Activated CD4-positive, CD25-positive, alpha-beta regulatory T cell (primary cell): ENCODE measurements around the gene PEX5L.

ENCODE experiments used
- DNase-seq, 4 experiments: peaks; one replicate each; lab custom pipeline; 2025; lab: John Stamatoyannopoulos, UW

PEX5L gene

DNA sequence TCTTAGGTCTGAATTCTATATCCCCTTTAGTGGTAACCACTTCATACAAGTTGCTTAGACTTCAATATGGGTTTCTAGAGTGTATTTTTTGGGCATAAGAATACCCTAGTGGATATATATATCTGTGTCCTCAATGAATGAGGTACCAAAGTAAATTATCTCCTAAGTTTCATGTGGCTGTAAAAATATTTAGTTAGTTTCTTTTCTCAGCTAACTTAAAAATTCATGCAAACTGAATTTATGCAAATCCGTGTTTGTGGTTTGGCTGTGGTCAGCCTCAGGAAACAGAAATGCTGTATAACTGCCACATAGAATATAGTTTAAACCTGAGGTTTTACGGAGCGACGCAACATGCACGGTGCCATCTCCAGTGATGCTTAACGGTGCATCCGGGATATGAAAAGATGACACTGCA lies 80.3 kb downstream of the PEX5L start:
- DNase-seq, result no peak

DNA sequence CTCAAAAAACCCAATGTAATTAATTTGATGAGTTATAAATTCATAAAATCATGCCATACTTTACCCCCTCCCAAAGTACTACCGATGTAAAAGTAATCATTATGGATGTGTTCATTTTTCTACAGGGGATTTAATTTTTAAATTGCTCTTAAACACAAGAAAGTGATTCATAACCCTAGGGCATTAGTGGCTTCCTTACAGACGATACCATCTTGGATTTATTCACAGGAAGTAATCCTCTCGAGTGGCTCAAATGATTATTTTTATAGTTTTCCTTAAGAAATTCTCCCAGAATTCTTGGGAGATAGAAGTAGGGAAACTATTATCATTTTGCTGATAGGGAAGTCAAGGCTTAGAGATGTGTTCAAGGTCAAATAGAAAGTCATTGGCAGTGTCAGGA lies 80.9 kb downstream of the PEX5L start:
- no peak for DNase-seq

DNA sequence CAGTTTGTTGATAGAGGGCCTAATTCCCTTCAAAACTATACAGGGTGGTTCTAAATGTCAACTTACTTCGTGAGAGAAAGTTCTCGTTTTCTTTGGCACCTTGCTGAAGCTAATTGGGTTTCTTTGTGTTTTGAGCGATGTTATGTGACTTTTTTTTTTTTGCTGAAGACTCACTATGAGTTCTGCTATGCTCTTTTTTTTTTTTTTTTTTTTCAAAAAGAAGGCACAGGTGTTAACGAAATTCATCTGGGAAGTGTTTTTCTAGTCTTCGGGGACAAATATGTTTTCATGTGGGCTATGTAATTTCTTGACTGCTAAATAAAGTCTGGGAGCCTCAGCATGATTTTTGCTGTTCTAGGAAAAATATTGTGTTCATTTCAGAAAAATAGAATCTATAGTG lies 81.5 kb downstream of the PEX5L start:
- DNase-seq, result no peak

- no peak for DNase-seq
Observed at GRCh38 chr3:179953993-179954870, 82.5 kb downstream of the PEX5L start.

- no peak for DNase-seq
Observed at GRCh38 chr3:179950840-179951239, 85.9 kb downstream of the PEX5L start.

DNA sequence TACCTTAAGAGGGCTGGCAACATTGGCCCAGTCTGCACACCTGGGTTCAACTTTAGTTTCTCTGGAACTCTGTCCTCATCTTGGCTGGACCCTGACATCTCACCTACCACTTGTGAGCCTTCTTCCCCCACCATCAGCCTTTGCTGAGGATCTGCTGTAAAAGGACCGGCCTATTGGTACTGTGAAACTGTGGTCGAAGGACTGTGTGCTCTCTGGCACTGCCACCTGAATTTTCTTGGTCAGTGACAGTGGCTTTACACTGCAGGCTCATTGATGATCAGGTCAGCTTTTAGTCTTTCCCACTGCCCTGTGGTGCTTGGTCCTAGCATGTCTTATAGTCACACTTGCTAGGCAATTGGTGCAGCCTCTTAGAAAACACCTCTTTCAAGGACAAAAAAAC lies 86.9 kb downstream of the PEX5L start:
- no peak for DNase-seq

- DNase-seq, result no peak
Observed at GRCh38 chr3:179949412-179949811, 87.3 kb downstream of the PEX5L start.

DNA sequence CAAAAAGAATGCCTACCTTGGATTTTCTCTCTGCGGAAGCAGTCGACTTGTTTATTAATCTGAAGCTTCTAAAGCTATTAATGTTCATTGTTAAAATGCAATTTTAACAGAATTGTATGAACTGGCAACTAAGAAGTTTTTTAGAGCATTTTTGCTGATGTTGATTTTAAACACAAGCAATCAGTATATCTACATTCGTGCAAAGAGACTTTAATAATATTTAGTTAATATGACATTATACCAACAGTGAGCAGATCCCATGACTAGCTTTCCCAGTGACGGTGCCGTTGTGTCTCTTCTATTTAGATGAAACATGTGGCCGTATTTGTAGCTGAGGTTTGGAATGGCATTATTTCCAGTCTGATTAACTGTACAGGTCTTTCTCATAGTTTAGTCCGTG lies 88.0 kb downstream of the PEX5L start:
- no peak for DNase-seq

DNA sequence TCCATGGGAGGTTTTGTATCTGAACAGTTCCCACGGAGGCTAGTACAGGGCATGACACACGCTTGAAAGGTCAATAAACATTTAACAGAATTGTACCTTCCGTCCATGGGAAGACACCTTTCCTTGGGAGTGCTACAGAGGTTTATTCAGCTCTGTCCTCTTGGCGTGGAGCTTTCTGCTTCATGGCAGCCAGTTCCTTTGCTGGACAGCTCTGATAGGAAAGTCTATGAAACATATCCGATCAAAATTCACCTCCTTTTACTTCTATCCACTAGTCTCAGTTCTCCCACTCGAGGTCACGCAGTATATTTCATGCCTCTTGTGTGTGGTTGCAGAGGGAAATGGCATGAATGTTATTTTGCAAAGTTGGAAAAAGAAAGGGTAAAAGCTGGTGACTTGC lies 91.2 kb downstream of the PEX5L start:
- DNase-seq, result no peak

DNA sequence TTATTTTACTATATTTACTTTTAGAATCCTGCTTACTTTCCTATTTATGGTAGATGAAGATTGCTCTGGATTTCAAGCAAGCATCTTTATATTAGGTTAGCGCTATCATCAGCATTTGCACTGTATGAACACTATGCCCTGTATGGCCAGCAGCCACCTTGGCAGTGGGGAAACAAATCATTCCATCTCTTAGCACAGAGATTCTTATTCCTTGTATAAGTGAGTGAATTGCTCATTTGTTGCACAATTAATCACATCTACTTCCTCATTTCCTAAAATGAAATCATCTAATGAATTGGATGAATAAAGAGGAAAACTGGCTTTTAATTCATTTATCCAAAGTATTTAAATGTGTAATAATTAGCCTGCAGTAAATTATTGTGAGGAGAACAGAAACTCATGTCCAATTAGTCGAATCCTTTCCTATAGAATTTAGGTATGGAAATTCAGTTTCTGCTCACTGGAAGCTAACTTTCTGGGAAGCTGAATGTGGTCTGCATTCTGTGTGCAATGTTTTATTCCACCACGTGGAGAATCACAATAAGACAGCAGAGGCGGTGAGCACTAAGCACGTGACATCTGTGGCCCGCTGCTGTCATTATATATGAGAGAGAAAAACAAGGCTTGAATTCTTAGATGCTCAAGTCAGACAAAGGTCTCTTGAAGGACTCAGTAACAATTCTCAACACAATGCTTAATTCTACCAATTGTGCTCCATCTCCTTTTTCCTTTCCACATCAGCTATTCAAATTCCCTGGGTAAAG lies 93.4 kb downstream of the PEX5L start:
- DNase-seq, result no peak

GRCh38 chr3:179942553-179943075 lies 94.1 kb downstream of the PEX5L start:
- no peak for DNase-seq

- DNase-seq, result no peak
Observed at GRCh38 chr3:179935710-179936109, 101.0 kb downstream of the PEX5L start.

DNA sequence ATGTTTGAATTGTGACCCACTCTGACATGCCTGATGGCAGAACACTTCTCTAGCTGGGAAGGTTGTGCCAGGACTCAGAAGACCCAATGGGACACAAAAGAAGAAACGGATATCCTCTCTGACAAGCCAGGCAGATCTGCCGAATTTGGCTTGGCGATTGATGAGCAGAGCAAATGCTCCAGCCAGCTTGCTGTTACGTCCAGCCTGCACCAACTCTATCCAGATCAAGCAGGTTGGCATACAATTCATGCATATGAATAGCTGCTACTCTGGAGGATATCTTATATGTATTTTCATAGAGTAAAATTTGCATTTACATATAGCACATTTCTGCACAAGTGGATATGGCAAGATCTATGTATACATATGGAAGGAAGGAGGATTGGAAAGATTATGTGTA lies 102.8 kb downstream of the PEX5L start:
- DNase-seq, result no peak

DNA sequence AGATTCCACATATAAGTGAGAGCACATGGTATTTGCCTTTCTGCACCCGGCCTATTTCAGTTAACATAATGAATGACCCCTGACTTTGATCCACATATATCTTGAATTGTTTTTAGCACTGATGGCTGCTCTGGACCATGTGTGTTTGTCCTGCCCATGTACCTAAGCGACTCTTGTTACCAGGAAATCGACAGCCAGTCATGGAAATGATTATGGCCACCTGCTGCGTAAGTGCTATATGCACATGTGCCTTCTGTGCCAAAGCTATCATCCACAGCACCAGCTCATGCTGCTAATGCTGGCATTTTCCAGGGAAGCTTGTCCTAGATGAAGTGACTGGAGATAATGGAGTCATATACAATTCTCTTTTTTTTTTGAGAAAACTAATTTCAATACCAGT lies 103.7 kb downstream of the PEX5L start:
- no peak for DNase-seq

DNA sequence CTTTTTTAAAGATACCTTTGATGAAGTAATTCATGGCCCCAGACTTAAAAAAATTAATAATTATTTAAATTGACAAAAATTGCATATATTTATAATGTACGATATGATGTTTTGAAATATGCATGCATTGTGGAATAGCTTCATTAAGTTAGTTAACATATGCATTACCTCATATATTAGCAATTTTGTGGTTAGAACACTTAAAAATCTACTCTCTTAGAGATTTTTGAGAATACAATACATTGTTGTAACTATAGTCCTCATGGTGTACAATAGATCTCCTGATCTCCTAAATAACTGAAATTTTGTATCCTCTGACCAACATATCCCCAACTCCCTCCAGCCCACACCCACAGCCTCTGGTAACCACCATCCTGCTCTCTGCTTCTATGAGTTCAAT lies 104.1 kb downstream of the PEX5L start:
- DNase-seq, result no peak

DNA sequence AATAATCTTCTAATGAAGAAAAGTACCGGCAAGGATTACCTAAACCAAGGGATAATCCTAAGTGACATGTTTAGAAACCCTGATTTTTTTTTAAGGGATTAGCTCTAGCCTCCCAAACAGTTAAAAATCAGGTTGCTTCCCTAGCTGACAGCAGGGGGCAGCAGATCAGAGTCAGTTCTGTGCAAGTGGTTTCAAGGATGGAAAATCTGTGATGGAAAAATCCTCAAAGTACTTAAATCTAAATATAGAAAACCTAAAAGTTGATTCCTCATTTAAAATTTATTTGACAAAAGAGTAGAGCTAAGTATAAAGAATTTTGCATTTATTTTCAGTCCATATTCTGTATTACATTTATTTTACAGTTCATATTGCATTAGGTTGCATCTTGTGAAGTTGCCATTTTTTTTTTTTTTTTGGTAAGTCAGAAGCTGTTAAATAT lies 107.6 kb downstream of the PEX5L start:
- peak in 1 of 4 experiments; percentile 1 for DNase-seq

- DNase-seq, result no peak
Observed at GRCh38 chr3:179927191-179927590, 109.5 kb downstream of the PEX5L start.

- DNase-seq, result no peak
Observed at GRCh38 chr3:179921951-179922350, 114.8 kb downstream of the PEX5L start.

GRCh38 chr3:179921500-179921899 lies 115.2 kb downstream of the PEX5L start:
- DNase-seq, result no peak

DNA sequence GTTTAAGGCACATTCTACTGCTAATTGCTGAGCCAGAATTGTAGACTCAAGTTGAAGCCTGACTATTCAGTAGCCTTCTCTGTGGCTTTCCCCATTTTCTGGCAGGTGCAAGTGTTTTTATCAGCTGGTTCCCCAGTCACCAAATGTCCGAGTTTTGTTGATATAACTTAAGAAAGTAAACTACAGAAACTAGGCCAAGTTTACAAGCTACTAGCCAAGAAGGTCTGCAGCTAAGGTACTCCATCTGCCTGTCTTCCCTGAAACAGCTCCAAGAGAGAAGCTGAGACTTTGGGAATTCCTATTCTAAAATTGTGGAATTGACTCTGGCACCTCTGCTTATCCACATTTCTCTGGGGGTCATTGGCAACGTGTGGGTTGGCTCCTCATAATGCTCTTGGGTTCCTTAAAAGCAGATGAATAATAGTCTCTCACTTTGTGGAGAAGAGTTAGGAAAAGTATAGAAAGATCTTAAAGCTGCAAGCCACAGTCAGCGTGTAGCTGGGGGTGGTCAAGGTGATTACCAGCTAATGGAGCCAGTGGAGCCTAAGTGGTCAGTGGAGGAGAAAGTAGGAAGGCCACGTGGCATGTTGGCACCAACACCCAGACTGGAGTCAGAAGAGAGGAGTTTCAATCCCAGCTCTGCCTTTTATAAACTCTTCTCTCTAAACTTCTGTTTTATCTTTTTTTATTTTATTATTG lies 128.8 kb downstream of the PEX5L start:
- DNase-seq, result no peak

DNA sequence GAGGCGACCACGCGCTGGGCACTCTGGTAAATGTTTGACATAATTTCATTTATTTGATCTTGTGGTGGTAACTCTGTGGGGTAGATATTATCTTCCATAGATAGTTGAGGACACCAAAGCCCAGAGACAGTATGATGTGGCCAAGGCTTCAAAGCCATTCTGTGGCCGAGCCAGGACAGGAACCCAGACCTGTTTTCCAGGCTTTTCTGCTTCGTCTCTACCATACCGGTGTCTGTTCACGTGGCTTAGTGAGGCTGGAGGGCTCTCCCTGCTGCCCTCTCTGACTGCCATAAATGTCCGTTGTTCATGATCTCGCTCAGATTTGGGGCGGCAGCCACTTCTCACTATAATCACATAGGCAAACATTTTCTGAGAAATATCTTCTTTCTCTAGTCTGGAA lies 134.7 kb downstream of the PEX5L start:
- DNase-seq, result no peak

DNA sequence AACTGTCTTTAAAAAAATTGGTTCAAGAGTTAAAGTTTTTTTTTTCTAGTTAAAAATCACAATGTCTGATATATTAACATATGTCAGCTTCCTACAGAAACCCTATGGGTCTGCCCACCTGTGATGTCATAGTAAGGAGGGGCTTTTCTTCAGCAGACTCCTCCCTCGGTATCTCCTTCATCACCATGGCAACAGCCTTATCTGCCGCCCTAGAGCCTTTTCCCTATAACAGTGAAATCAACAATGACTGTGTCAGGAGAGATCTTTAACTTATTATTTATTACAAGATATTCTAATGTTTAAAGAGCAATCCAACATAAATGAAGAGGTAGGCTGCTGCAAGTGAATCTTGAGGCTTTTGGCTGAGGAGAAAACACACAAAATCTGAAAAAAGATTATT lies 138.7 kb downstream of the PEX5L start:
- DNase-seq, result no peak
